ENCODE results near the gene RFX4. TPM values are rescaled to one million over a fixed set of nuclear protein-coding genes. Genes with fewer than 3 reads are reported as not detected.

Gene RFX4
- total RNA-seq, 1 donor from 2014 or later, result not detected

DNA sequence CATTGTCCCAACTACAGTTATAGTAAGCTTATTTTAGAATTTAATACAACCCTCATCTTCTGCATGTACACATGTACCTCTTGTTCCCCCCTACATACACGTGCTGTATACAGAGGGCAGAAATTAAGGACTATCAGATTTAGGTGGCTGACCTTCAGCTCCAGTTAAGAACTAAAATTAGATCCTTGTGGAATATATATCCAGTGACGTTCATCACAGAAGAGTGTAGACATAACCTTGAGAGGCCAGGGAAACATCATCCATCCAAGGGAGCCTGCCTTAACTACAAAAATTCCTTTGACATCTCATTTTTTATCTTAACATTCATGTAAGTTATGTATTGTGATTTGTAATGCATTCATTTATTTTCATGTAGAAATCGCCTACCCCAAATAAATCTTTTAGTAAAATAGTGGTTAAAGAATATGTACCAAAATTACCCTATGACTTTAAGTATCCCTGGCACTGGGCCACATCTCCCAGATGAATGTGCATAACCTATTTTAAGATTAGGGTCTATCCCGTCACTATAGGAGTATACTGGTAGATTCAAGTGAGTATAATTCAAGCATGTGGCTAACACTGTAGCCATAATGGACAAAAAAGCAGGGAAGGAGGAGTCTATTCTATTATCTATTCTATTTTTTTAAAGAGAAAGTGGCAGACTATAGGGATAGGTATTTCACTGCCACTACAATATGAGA, 219.2 kb downstream of the RFX4 start:
- Mint-ChIP-seq H3K36me3 (ENCODE audit: insufficient read depth) (peaks cover 12% of the 10 kb centered on the region), H3K27me3 (no peaks in the 10 kb centered on the region), H3K27ac (no peak overlapping the region), H3K4me3 (ENCODE audit: low read depth) (no peak overlapping the region), H3K4me1 (ENCODE audit: low read depth) (no peaks in the 10 kb centered on the region), H3K9me3 (ENCODE audit: low read depth) (no peaks in the 10 kb centered on the region)
- DNase-seq (ENCODE audit: low spot score, unreplicated experiment), result no peak
- TF ChIP-seq, protein P1, sequence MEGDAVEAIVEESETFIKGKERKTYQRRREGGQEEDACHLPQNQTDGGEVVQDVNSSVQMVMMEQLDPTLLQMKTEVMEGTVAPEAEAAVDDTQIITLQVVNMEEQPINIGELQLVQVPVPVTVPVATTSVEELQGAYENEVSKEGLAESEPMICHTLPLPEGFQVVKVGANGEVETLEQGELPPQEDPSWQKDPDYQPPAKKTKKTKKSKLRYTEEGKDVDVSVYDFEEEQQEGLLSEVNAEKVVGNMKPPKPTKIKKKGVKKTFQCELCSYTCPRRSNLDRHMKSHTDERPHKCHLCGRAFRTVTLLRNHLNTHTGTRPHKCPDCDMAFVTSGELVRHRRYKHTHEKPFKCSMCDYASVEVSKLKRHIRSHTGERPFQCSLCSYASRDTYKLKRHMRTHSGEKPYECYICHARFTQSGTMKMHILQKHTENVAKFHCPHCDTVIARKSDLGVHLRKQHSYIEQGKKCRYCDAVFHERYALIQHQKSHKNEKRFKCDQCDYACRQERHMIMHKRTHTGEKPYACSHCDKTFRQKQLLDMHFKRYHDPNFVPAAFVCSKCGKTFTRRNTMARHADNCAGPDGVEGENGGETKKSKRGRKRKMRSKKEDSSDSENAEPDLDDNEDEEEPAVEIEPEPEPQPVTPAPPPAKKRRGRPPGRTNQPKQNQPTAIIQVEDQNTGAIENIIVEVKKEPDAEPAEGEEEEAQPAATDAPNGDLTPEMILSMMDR (IDR thresholded peaks at IDR 0.05; ENCODE audit: unreplicated experiment), result no peak

DNA sequence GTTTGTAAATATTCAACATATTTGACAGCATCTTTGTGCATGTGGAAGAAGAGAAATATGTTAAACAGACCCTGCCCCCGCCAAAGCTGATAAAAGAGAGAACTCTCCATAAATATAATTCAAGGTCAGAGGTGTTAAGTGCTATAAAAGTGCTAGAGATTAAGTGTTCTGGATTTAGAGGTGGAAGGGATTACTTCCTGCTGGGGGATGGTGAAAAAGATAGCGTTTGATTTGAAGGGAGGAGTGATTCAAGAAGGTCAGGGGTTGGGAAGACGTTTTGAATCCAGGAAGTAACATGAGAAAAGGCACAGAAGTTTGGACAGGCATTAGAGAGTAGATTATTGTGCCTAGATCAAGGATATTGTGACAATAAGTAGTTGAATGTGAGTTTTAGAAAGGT, 221.9 kb downstream of the RFX4 start:
- no peak for DNase-seq (ENCODE audit: low spot score, unreplicated experiment)
- no peak overlapping the region for H3K4me3 Mint-ChIP-seq (ENCODE audit: low read depth)
- H3K36me3 Mint-ChIP-seq (ENCODE audit: insufficient read depth), result peaks cover 10% of the 10 kb centered on the region
- H3K27me3 Mint-ChIP-seq, result no peaks in the 10 kb centered on the region
- peak overlapping the region; percentile 15 for H3K27ac Mint-ChIP-seq
- TF ChIP-seq, protein P1 (IDR thresholded peaks at IDR 0.05; ENCODE audit: unreplicated experiment), result no peak
- H3K4me1 Mint-ChIP-seq (ENCODE audit: low read depth), result no peaks in the 10 kb centered on the region
- H3K9me3 Mint-ChIP-seq (ENCODE audit: low read depth), result no peaks in the 10 kb centered on the region

Other genes with a start within 250 kb of the RFX4 start
- gene POLR3B, start 225.3 kb upstream of the RFX4 start, total RNA-seq, result 11.8 and 12.3 TPM in 2 replicates
- 24.7 and 28.1 TPM in 2 replicates for gene RIC8B, start 191.7 kb downstream of the RFX4 start, total RNA-seq

Measured in progenitor cell of endocrine pancreas (in vitro differentiated cells).